NCI-H510A (cell line): ENCODE results near the gene SMIM38.
"Not testable (repeated sequence)": the region's sequence is repeated elsewhere in the genome, so short reads cannot be mapped to it uniquely, and the experiment has no call there.

Experiments used
- DNase-seq: peaks from one replicate; lab custom pipeline; 2025; lab: John Stamatoyannopoulos, UW

SMIM38 gene

DNA sequence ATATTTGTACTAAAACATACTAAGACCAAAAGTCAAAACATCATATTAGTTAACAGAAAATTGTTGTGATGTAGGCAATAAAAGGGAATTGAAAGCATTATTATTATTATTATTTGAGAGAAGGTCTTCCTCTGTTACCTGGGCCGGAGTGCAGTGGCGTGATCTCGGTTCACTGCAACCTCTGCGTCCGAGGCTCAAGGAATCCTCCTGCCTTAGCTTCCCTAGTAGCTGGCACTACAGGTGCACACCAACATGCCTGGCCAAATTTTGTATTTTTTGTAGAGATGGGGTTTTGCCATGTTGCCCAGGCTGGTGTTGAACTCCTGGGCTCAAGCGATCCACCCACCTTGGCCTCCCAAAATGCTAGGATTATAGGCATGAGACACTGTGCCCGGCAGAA is 15.6 kb upstream of the SMIM38 start:
- not testable (repeated sequence) for DNase-seq

- no peak for DNase-seq
Observed at GRCh38 chr11:69140635-69141034, 15.1 kb upstream of the SMIM38 start.

DNA sequence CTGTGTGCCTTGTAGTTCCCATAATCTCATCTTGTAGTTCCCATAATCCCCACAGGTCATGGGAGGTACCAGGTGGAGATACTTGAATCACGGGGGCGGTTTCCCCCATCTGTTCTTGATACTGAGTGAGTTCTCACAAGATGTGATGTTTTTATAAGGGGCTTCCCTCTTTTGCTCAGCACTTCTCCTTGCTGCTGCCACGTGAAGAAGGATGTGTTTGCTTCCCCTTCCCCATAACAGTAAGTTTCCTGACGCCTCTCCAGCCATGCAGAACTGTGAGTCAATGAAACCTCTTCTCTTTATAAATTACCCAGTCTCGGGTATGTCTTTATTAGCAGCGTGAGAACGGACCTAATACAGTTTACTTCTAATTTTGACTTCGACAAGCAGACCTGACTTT is 14.0 kb upstream of the SMIM38 start:
- no peak for DNase-seq

DNA sequence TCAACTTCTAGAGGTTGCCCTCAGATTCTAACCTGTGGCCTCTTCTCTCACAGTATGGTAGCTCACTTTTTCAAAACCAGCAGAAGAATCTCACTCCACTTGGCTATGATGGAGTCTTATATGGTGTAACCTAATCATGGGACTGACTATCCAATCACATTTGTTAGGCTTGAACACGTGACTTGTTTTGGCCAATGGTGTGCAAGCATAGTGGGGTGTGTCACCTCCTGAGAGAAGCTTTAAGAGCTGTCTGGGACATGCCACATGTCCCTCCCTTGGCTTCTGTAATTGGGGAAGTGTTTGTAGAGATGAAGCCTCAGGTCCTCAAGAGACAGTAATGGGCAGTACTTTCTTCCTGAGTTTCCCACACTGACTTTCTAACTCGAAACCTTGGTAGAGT is 12.8 kb upstream of the SMIM38 start:
- no peak for DNase-seq

- DNase-seq = no peak
Observed at GRCh38 chr11:69144316-69145049, 11.3 kb upstream of the SMIM38 start.

- DNase-seq = no peak
Observed at GRCh38 chr11:69145050-69145380, 10.7 kb upstream of the SMIM38 start.

GRCh38 chr11:69148377-69148762 is 7.4 kb upstream of the SMIM38 start:
- no peak for DNase-seq

DNA sequence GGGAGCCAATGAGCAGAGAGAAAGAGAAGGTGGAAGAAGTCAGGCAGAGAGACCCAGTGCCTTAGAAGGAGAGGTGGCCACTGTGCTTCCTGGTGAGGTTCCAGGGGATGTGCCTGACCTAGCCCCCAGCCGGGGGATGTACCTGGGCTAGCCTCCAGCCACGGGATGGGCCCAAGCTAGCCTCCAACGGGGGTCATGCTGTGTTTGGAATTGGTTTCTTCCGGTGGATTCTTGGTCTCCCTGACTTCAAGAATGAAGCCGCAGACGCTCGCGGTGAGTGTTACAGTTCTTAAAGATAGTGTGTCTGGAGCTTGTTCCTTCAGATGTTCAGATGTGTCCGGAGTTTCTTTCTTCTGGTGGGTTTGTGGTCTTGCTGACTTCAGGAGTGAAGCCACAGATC is 6.9 kb upstream of the SMIM38 start:
- no peak for DNase-seq

GRCh38 chr11:69149338-69150045 is 6.2 kb upstream of the SMIM38 start:
- DNase-seq = not testable (repeated sequence)

DNA sequence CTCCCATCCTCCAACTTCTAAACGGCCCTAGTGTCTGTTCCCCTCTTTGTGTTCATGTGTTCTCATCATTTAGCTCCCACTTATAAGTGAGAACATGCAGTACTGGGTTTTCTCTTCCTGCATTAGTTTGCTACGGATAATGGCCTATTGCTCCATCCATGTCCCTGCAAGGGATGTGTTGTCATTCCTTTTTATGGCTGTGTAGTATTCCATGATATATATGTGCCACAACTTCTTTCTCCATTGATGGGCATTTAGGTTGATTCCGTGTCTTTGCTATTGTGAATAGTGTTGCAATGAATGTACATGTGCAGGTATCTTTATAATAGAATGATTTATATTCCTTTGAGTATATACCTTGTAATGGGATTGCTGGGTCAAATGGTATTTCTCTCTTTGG is 5.6 kb upstream of the SMIM38 start:
- DNase-seq = no peak

DNA sequence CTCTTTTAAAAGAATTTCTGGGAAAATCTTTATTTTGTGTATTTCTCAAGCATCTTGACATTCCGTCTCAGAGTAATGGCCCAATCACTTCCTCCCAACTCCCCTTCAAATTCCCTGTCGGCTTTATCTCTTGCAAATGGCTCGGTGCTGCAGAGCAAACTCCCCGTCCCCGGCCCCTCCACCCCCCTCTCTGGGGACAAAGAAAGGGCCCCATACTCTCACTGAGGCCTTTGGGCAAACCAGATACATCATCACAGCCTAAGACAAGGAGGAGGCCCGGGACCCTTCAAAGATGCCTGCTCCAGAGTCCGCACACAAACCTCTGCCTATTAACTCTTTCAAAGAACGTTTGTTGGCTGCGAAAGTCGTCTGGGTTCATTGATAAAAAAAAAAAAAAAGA is 3.9 kb upstream of the SMIM38 start:
- DNase-seq = no peak

DNA sequence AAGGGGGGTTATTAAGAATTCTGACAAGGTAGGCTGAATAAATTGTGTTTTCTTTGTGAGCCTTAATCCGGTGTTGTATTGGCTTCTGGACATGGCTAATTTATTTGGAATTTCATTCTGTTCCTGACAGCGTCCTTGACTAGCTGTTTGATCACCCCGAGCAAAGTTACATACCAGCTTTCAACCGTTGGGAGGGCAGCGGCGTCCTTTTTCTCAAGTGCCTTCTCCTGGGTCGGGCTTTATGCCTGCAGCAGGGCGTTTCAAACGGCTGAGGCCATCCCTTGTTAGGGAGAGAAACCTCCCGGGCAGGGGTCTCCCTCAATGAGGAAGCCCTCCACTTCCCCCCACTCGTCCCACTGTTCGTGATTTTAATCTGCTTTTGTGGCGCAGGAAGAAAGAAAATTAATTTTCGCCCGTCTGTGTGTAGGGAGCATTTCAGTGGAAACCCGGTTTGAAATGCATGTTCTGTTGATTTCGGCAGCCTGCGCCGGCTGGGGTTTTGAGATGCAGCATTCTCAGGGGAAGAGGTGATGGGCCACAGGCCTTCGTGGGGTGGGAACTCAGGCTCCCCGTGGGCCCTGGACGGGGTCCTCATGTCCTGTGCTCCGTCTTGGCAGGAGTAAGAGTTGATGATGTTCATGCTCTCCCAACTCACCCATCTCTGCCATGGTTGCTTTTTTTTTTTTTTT is 2.9 kb upstream of the SMIM38 start:
- DNase-seq = no peak

GRCh38 chr11:69153661-69154060 is 2.1 kb upstream of the SMIM38 start:
- no peak for DNase-seq

- DNase-seq = no peak
Observed at GRCh38 chr11:69154211-69154913, 1.4 kb upstream of the SMIM38 start.

- DNase-seq = no peak
Observed at GRCh38 chr11:69154938-69155301, 815 bp upstream of the SMIM38 start.

- DNase-seq = no peak
Observed at GRCh38 chr11:69156235-69156639, 502 bp downstream of the SMIM38 start.

DNA sequence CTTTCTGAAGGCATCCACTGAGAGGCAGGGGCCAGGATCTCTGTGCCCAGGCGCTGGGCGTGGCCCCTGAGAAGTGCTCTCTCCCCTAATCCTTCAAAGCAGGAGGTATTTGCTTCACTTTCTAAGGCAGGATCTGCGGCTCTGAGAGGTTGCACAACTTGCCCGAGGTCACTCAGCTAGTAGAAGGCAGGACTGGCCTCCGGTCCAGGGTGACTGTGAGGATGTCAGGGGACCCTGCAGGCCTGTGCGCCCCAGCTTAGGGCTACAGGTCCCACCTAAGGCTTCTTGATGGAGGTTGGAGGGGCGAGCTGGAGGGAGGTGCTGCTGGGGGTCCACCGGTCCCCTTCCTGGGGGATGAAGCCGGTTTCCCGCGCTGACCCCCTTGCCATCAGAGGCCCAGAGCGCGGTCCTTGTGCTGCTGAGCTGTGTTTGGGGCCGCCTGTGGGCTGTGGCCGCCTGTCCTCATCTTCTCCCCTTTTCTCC is 979 bp downstream of the SMIM38 start:
- no peak for DNase-seq

GRCh38 chr11:69157156-69157821 is 1.6 kb downstream of the SMIM38 start:
- DNase-seq = peak; percentile 18

- no peak for DNase-seq
Observed at GRCh38 chr11:69157822-69158231, 2.1 kb downstream of the SMIM38 start.

DNA sequence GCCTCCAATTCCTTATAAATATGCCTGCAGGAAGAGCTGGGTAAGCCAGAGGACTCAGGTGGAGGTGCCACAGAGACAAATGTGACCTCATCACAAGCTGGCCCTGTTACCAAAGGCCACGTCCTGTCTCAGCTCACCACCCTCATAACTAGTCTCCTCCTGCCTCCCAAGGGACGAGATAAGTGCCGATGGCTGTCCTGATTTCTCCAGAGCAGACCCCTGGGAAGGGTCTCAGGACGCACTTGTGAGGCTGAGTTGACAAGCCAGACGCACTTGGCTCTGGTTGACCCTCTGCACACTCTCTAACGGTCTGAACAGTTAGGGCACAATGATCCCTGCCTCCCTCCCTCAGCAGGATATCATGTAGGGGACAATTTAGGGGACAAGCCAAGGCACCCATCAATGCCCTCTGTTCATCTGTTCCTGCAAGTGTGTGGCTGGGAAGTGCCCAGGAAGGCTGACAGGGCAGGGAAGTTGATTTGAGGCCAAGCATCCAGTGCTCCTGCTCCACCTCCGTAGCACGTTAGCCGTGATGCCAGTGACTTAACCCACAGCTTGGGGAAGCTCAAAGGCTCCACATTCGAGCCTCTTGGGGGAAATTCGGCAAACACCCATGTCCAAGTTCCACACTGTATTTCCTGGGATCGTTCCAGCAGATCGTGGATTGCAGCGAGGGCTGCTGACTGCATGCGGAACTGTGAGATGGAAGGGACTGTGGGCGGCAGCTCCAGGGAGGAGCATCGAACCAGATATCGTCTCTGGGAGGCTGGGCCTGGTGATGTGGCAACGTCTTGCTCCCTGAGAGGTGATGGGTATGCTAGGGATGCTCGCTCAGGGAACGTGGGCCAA is 2.8 kb downstream of the SMIM38 start:
- DNase-seq = no peak
